RWPE2 (cell line): Measurements from ENCODE around the gene INAVA.

Experiments used
- ATAC-seq: fragments of 200-7000 bp; cut with Tn5 transposase; 3 replicates; pipeline ENCODE4 v1.9.1; 2021; ENCODE audit warnings: low read depth
- DNase-seq: peaks from one replicate; pipeline ENCODE4 v3.0.0-alpha.2; 2020; ENCODE audit warnings: low spot score
- H3K27ac ChIP-seq: fragments of 450-650 bp; 2 replicates; pipeline ENCODE4 v1.5.1; 2017; ENCODE audit warnings: mild to moderate bottlenecking; ENCODE audit not compliant: poor library complexity, severe bottlenecking
- H3K27me3 ChIP-seq: fragments of 250-450 bp; sonication (Bioruptor Pico); 2 replicates; pipeline ENCODE4 v1.5.1; 2021; ENCODE audit warnings: mild to moderate bottlenecking, moderate library complexity; ENCODE audit not compliant: insufficient read depth, poor library complexity, severe bottlenecking
- H3K36me3 ChIP-seq: fragments of 250-450 bp; sonication (Bioruptor Pico); 2 replicates; pipeline ENCODE4 v1.5.1; 2020; ENCODE audit warnings: low read depth, mild to moderate bottlenecking, moderate library complexity
- H3K4me1 ChIP-seq: fragments of 250-450 bp; sonication (Bioruptor Pico); 2 replicates; pipeline ENCODE4 v1.5.1; 2021; ENCODE audit warnings: mild to moderate bottlenecking, moderate library complexity; ENCODE audit not compliant: insufficient read depth, poor library complexity, severe bottlenecking
- H3K4me3 ChIP-seq: fragments of 250-450 bp; sonication (Bioruptor Pico); 2 replicates; pipeline ENCODE4 v1.5.1; 2021; ENCODE audit warnings: mild to moderate bottlenecking, moderate library complexity; ENCODE audit not compliant: severe bottlenecking
- H3K9me3 ChIP-seq: fragments of 250-450 bp; sonication (Bioruptor Pico); 2 replicates; pipeline ENCODE4 v1.5.1; 2021; ENCODE audit warnings: mild to moderate bottlenecking, moderate library complexity; ENCODE audit not compliant: severe bottlenecking
- TF ChIP-seq, protein P1 (sequence below): fragments of 450-650 bp; IDR thresholded peaks from one replicate; pipeline ENCODE4 v1.5.1; 2017; ENCODE audit warnings: mild to moderate bottlenecking, moderate library complexity; ENCODE audit not compliant: poor library complexity, severe bottlenecking

INAVA gene

GRCh38 chr1:200891774-200892157 lies 2.9 kb upstream of the INAVA start:
- H3K36me3 ChIP-seq = no peaks in the 10 kb centered on the region
- TF ChIP-seq, protein P1, sequence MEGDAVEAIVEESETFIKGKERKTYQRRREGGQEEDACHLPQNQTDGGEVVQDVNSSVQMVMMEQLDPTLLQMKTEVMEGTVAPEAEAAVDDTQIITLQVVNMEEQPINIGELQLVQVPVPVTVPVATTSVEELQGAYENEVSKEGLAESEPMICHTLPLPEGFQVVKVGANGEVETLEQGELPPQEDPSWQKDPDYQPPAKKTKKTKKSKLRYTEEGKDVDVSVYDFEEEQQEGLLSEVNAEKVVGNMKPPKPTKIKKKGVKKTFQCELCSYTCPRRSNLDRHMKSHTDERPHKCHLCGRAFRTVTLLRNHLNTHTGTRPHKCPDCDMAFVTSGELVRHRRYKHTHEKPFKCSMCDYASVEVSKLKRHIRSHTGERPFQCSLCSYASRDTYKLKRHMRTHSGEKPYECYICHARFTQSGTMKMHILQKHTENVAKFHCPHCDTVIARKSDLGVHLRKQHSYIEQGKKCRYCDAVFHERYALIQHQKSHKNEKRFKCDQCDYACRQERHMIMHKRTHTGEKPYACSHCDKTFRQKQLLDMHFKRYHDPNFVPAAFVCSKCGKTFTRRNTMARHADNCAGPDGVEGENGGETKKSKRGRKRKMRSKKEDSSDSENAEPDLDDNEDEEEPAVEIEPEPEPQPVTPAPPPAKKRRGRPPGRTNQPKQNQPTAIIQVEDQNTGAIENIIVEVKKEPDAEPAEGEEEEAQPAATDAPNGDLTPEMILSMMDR = no peak
- H3K4me3 ChIP-seq = peak overlapping the region; percentile 51
- H3K4me1 ChIP-seq = peaks cover 28% of the 10 kb centered on the region
- H3K9me3 ChIP-seq = no peaks in the 10 kb centered on the region
- H3K27ac ChIP-seq = peak overlapping the region; percentile 92
- ATAC-seq (no peak), DNase-seq (no peak)
- no peaks in the 10 kb centered on the region for H3K27me3 ChIP-seq

GRCh38 chr1:200892546-200892945 lies 2.2 kb upstream of the INAVA start:
- H3K4me1 ChIP-seq = peaks cover 35% of the 10 kb centered on the region
- no peaks in the 10 kb centered on the region for H3K9me3 ChIP-seq
- peaks cover 5% of the 10 kb centered on the region for H3K36me3 ChIP-seq
- H3K4me3 ChIP-seq = no peak overlapping the region
- no peak for ATAC-seq
- peak overlapping the region; percentile 92 for H3K27ac ChIP-seq
- no peak for DNase-seq
- no peaks in the 10 kb centered on the region for H3K27me3 ChIP-seq
- TF ChIP-seq, protein P1 = no peak

GRCh38 chr1:200892958-200893357 lies 1.7 kb upstream of the INAVA start:
- TF ChIP-seq, protein P1 = no peak
- H3K36me3 ChIP-seq = peaks cover 9% of the 10 kb centered on the region
- DNase-seq (no peak), ATAC-seq (no peak)
- no peak overlapping the region for H3K4me3 ChIP-seq
- no peaks in the 10 kb centered on the region for H3K9me3 ChIP-seq
- peaks cover 37% of the 10 kb centered on the region for H3K4me1 ChIP-seq
- H3K27ac ChIP-seq = peak overlapping the region; percentile 92
- H3K27me3 ChIP-seq = no peaks in the 10 kb centered on the region

DNA sequence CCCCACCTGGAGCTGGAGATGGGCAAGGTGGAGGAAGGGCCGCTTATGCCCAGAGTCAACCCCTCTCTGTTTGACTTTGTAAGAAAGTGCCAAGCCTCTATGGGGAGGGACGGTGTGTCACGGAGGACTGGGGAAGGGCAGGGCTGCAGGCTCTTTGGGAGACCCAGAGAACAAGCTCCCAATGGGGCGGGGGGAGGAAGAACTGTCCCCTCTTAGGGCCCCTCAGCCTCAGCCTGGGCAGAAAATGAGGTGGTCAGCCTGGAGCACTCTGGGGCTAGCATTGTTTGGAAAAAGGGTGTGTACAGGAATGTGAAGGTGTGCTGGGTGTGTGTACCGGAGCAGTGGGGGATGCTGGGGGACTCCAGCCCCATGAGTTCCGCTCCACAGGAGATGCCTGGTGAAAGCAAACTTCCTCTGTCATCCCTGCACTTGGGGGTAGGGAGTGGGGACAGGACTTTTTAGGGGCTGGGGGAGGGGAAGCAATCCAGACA lies 1.2 kb upstream of the INAVA start:
- H3K27ac ChIP-seq = peak overlapping the region; percentile 92
- H3K4me3 ChIP-seq = no peak overlapping the region
- no peaks in the 10 kb centered on the region for H3K9me3 ChIP-seq
- no peak for DNase-seq
- peaks cover 40% of the 10 kb centered on the region for H3K4me1 ChIP-seq
- no peaks in the 10 kb centered on the region for H3K27me3 ChIP-seq
- TF ChIP-seq, protein P1 = no peak
- ATAC-seq = peak; percentile 8; the same call in 1 of the 3 replicates
- H3K36me3 ChIP-seq = peaks cover 14% of the 10 kb centered on the region

DNA sequence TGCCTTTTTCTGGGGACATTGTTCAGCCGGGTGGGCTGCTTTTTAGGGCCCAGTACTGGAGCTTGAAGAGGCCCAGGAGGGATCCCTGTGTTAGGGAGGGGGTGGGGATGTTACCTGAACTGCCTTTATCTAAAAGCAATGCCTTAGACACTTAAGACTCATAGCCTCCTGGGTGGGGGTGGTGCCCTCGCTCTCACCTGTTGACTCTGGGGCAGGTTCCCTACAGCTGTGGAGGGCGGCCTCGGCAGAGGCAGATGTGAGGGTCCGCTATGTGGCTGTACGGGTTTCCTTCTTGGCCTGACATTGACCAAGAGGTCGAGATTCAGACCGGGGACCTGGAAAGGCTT lies 716 bp downstream of the INAVA start:
- peak; percentile 21 for ATAC-seq
- Histone ChIP-seq H3K36me3 (peaks cover 33% of the 10 kb centered on the region), H3K4me3 (peak overlapping the region; percentile 69), H3K27me3 (no peaks in the 10 kb centered on the region), H3K4me1 (peaks cover 40% of the 10 kb centered on the region), H3K27ac (peak overlapping the region; percentile 92), H3K9me3 (no peaks in the 10 kb centered on the region)
- DNase-seq = no peak
- TF ChIP-seq, protein P1 = no peak
